HG03196 (cell line): ENCODE measurements around the gene KRTAP5-4.
"Not testable (repeated sequence)": the region's sequence is repeated elsewhere in the genome, so short reads cannot be mapped to it uniquely, and the experiment has no call there.

Source experiments
- ATAC-seq: cut with Tn5 transposase; IDR thresholded peaks from one replicate; pipeline ENCODE4 v1.9.1; 2021; ENCODE audit not compliant: unreplicated experiment

KRTAP5-4 gene

GRCh38 chr11:1653541-1654387, 31.8 kb upstream of the KRTAP5-4 start:
- no peak for ATAC-seq

- ATAC-seq, result no peak
These were observed 31.0 kb upstream of the KRTAP5-4 start for GRCh38 chr11:1652771-1653540.

- ATAC-seq, result no peak
These were observed 30.5 kb upstream of the KRTAP5-4 start for GRCh38 chr11:1652442-1652770.

GRCh38 chr11:1652026-1652425, 30.1 kb upstream of the KRTAP5-4 start:
- ATAC-seq, result no peak

- no peak for ATAC-seq
These were observed 29.6 kb upstream of the KRTAP5-4 start for GRCh38 chr11:1651411-1651980.

- ATAC-seq, result no peak
These were observed 29.0 kb upstream of the KRTAP5-4 start for GRCh38 chr11:1650918-1651262.

GRCh38 chr11:1650034-1650917, 28.3 kb upstream of the KRTAP5-4 start:
- no peak for ATAC-seq

GRCh38 chr11:1648653-1649420, 26.9 kb upstream of the KRTAP5-4 start:
- no peak for ATAC-seq

GRCh38 chr11:1647901-1648652, 26.1 kb upstream of the KRTAP5-4 start:
- no peak for ATAC-seq

GRCh38 chr11:1646540-1646939, 24.6 kb upstream of the KRTAP5-4 start:
- ATAC-seq, result not testable (repeated sequence)

GRCh38 chr11:1645357-1645821, 23.5 kb upstream of the KRTAP5-4 start:
- ATAC-seq, result no peak

GRCh38 chr11:1644601-1645356, 22.8 kb upstream of the KRTAP5-4 start:
- ATAC-seq, result no peak

GRCh38 chr11:1643146-1643690, 21.3 kb upstream of the KRTAP5-4 start:
- no peak for ATAC-seq

GRCh38 chr11:1642288-1643145, 20.6 kb upstream of the KRTAP5-4 start:
- ATAC-seq, result no peak

- ATAC-seq, result no peak
These were observed 19.2 kb upstream of the KRTAP5-4 start for GRCh38 chr11:1641096-1641495.

GRCh38 chr11:1640076-1640946, 18.4 kb upstream of the KRTAP5-4 start:
- no peak for ATAC-seq

- ATAC-seq, result no peak
These were observed 17.7 kb upstream of the KRTAP5-4 start for GRCh38 chr11:1639666-1640065.
